DOHH2 (cell line): ENCODE measurements around the gene RPL10.

ENCODE experiments used
- H3F3A ChIP-seq: fragments of 200-600 bp; sonication (generic), shearing (Covaris generic); 2 replicates; pipeline ENCODE4 v1.6.0; 2016; ENCODE audit warnings: antibody characterized with exemption, mild to moderate bottlenecking; ENCODE audit not compliant: control insufficient read depth, insufficient read depth
- H3K27ac ChIP-seq: fragments of 200-600 bp; sonication (generic); 2 replicates; pipeline ENCODE4 v1.5.1; 2014; ENCODE audit warnings: low read depth, mild to moderate bottlenecking, low read length, moderate library complexity
- H3K27me3 ChIP-seq: fragments of 200-600 bp; sonication (generic); 2 replicates; pipeline ENCODE4 v1.6.1; 2014; ENCODE audit warnings: mild to moderate bottlenecking, low read length, mixed read lengths; ENCODE audit not compliant: control insufficient read depth
- H3K36me3 ChIP-seq: fragments of 200-600 bp; sonication (generic); 2 replicates; pipeline ENCODE4 v1.6.1; 2014; ENCODE audit warnings: mild to moderate bottlenecking, low read length, moderate library complexity, mixed read lengths; ENCODE audit not compliant: control insufficient read depth
- H3K4me1 ChIP-seq: fragments of 200-600 bp; sonication (generic); 2 replicates; pipeline ENCODE4 v1.6.1; 2014; ENCODE audit warnings: mild to moderate bottlenecking, low read length, mixed read lengths; ENCODE audit not compliant: control insufficient read depth
- H3K4me2 ChIP-seq: fragments of 200-600 bp; sonication (generic); 2 replicates; pipeline ENCODE4 v1.6.0; 2014; ENCODE audit warnings: mild to moderate bottlenecking, low read length, moderate library complexity
- H3K4me3 ChIP-seq: fragments of 200-600 bp; sonication (generic); 2 replicates; pipeline ENCODE4 v1.5.1; 2014; ENCODE audit warnings: mild to moderate bottlenecking, low read length, mixed read lengths
- H3K79me2 ChIP-seq: fragments of 200-600 bp; sonication (generic); 2 replicates; pipeline ENCODE4 v1.6.1; 2014; ENCODE audit warnings: mild to moderate bottlenecking, low read length, mixed read lengths; ENCODE audit not compliant: control insufficient read depth
- H3K9me2 ChIP-seq: fragments of 200-600 bp; sonication (generic); replicated peaks from 2 replicates; pipeline ENCODE4 v1.6.1; 2014; ENCODE audit warnings: mild to moderate bottlenecking, low read length, mixed read lengths; ENCODE audit not compliant: control insufficient read depth
- H3K9me3 ChIP-seq: fragments of 200-600 bp; sonication (generic); 2 replicates; pipeline ENCODE4 v1.6.1; 2014; ENCODE audit warnings: antibody characterized with exemption, low read length, mixed read lengths; ENCODE audit not compliant: control insufficient read depth, insufficient read depth
- H4K20me1 ChIP-seq: fragments of 200-600 bp; sonication (generic); 2 replicates; pipeline ENCODE4 v1.6.0; 2014; ENCODE audit warnings: low read depth, mild to moderate bottlenecking, antibody characterized with exemption, low read length, moderate library complexity; ENCODE audit not compliant: control insufficient read depth, insufficient read depth
- EZH2phosphoT487 ChIP-seq: fragments of 200-600 bp; sonication (generic); IDR thresholded peaks from 2 replicates; pipeline ENCODE4 v1.6.1; 2017; ENCODE audit warnings: borderline replicate concordance, mild to moderate bottlenecking, antibody characterized with exemption, low read length, moderate library complexity, mixed read lengths
- TF ChIP-seq, protein P1 (sequence below): fragments of 200-600 bp; sonication (generic); IDR thresholded peaks from one replicate; pipeline ENCODE4 v1.5.1; 2014; ENCODE audit warnings: antibody characterized with exemption, mild to moderate bottlenecking, low read depth, low read length; ENCODE audit not compliant: poor library complexity, severe bottlenecking

RPL10 gene

GRCh38 chrX:154449618-154450017 is 51.4 kb downstream of the RPL10 start:
- Histone ChIP-seq H3K79me2 (no peaks in the 10 kb centered on the region; the same call in 1 of the 2 replicates), H3K4me1 (peaks cover 6% of the 10 kb centered on the region), H4K20me1 (no peaks in the 10 kb centered on the region), H3K4me2 (no peak overlapping the region), H3K27ac (no peak overlapping the region), H3F3A (no peaks in the 10 kb centered on the region), H3K9me3 (no peaks in the 10 kb centered on the region), H3K27me3 (no peaks in the 10 kb centered on the region), H3K36me3 (peaks cover 2% of the 10 kb centered on the region; the same call in 1 of the 2 replicates), H3K4me3 (no peak overlapping the region), H3K9me2 (no peaks in the 10 kb centered on the region)
- TF ChIP-seq, protein P1, sequence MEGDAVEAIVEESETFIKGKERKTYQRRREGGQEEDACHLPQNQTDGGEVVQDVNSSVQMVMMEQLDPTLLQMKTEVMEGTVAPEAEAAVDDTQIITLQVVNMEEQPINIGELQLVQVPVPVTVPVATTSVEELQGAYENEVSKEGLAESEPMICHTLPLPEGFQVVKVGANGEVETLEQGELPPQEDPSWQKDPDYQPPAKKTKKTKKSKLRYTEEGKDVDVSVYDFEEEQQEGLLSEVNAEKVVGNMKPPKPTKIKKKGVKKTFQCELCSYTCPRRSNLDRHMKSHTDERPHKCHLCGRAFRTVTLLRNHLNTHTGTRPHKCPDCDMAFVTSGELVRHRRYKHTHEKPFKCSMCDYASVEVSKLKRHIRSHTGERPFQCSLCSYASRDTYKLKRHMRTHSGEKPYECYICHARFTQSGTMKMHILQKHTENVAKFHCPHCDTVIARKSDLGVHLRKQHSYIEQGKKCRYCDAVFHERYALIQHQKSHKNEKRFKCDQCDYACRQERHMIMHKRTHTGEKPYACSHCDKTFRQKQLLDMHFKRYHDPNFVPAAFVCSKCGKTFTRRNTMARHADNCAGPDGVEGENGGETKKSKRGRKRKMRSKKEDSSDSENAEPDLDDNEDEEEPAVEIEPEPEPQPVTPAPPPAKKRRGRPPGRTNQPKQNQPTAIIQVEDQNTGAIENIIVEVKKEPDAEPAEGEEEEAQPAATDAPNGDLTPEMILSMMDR, result no peak
- TF ChIP-seq EZH2phosphoT487, result no peak

DNA sequence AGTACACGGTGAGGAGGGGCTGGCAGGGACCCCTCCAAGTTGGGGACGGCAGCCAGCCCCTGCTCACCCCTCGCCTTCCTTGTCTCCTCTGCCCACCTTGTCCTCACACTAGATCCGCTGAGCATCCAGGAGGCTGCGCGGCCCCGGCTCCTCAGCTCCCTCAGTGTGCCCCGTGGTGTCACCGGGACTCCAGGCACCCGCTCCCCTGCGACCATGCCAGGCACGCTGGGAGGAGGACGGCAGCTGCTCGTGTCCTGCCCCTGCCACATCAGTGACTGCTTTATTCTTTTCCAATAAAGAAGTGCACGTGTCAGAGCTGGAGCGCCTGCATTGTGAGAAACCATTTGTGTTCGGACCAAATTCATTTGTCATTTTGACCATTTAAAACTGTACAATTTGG is 52.1 kb downstream of the RPL10 start:
- no peak overlapping the region for H3K4me2 ChIP-seq
- H3K27ac ChIP-seq, result no peak overlapping the region
- H3K36me3 ChIP-seq, result peaks cover 2% of the 10 kb centered on the region; the same call in 1 of the 2 replicates
- TF ChIP-seq, protein P1, result no peak
- TF ChIP-seq EZH2phosphoT487, result no peak
- H3K9me2 ChIP-seq, result no peaks in the 10 kb centered on the region
- no peaks in the 10 kb centered on the region for H3K79me2 ChIP-seq
- no peaks in the 10 kb centered on the region for H3K27me3 ChIP-seq
- H3K4me1 ChIP-seq, result no peaks in the 10 kb centered on the region
- no peaks in the 10 kb centered on the region for H4K20me1 ChIP-seq
- no peaks in the 10 kb centered on the region for H3F3A ChIP-seq
- H3K4me3 ChIP-seq, result no peak overlapping the region
- no peaks in the 10 kb centered on the region for H3K9me3 ChIP-seq
